Measurements from ENCODE around the gene TBC1D25. TPM values are rescaled to one million over a fixed set of nuclear protein-coding genes. Genes with fewer than 3 reads are reported as not detected.

Gene TBC1D25
- total RNA-seq, 2 experiments from 2014 or later: 7.6 to 11.2 TPM

DNA sequence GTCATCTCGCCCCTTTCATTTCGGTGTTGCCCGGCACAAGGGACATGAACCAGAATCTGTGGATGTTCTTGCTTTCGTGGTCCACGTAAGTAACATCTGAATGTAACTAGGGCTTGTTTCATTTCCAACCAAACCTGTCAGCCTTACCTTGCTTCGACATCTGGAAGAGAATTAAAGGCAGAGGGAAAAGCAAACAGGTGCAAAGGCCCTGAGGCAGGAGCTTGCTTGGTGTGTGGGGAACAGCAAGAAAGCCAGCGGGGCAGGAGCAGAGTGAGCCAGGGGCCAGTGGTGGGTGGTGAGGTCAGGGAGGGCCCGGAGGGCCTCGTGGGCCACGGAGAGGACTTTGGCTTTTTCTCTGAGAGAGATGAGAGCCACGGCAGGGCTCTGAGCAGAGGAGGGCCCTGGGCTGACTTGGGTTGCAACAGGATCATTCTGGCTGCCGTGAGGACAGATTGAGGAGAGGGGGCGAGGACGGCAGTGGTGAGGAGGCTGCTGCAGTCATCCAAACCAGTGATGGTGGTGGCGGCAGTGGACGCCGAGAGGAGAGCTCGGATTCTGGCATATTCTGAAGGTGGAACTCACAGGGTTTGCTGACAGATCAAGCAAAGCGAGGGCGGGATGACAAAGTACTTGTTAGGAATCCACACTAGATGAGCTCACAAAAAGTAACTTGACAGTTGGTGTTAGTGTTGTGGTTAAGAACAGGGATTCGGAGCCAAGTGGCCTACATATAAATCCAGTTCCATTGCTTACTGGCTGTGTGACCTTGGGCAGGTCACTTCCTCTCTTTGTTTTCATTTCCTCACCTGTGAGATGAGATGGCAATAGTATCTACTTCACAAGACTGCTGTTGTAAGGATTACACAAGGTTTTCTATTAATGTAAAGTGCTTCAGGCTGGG lies 50.9 kb downstream of the TBC1D25 start:
- H3K4me1 ChIP-seq (ENCODE audit: insufficient read depth, low read length, poor library complexity, severe bottlenecking): peaks cover 6% of the 10 kb centered on the region
- no peak for DNase-seq (ENCODE audit: low spot score)
- CTCF ChIA-PET (ENCODE audit: unreplicated experiment): no interaction called here
- H3K79me2 ChIP-seq (ENCODE audit: insufficient read depth, low read depth, low read length): no peaks in the 10 kb centered on the region
- H4K20me1 ChIP-seq (ENCODE audit: insufficient read depth, low read length): no peaks in the 10 kb centered on the region
- no TSS peak for BruUV-seq (replicated peaks)
- intact Hi-C loops (cut with micrococcal nuclease; ENCODE audit: unreplicated experiment): no loop called here
- no peak for TF ChIP-seq CTCF (conservative IDR thresholded peaks at IDR 0.05; ENCODE audit: low read length)
- no peak for TF ChIP-seq EZH2phosphoT487 (IDR thresholded peaks at IDR 0.05; ENCODE audit: borderline replicate concordance, low read depth, low read length)
- no peaks in the 10 kb centered on the region for H3K36me3 ChIP-seq (ENCODE audit: insufficient read depth, low read length)
- no peaks in the 10 kb centered on the region for H3K9me3 ChIP-seq (ENCODE audit: low read length)
- H3K27ac ChIP-seq (ENCODE audit: low read depth, low read length, poor library complexity, severe bottlenecking): no peak overlapping the region
- H3K4me3 ChIP-seq (ENCODE audit: low read depth, low read length, poor library complexity, severe bottlenecking): no peak overlapping the region
- H3K4me2 ChIP-seq (ENCODE audit: low read length): no peak overlapping the region
- POLR2A ChIA-PET: interaction anchor here (0.6 to 1.3 kb wide), 2 partner anchors 18 to 19 kb away, joined by 3 to 5 read pairs; no protein-coding TSS in a partner anchor
- no peaks in the 10 kb centered on the region for H3K9me2 ChIP-seq (ENCODE audit: insufficient read depth, low read length)
- no peak overlapping the region for H2AFZ ChIP-seq (ENCODE audit: low read length)

- no peak overlapping the region for H3K4me2 ChIP-seq (ENCODE audit: low read length)
- H3K79me2 ChIP-seq (ENCODE audit: insufficient read depth, low read depth, low read length): no peaks in the 10 kb centered on the region
- TF ChIP-seq CTCF (conservative IDR thresholded peaks at IDR 0.05; ENCODE audit: low read length): no peak
- no peak for TF ChIP-seq EZH2phosphoT487 (IDR thresholded peaks at IDR 0.05; ENCODE audit: borderline replicate concordance, low read depth, low read length)
- H3K27ac ChIP-seq (ENCODE audit: low read depth, low read length, poor library complexity, severe bottlenecking): no peak overlapping the region
- no peaks in the 10 kb centered on the region for H3K36me3 ChIP-seq (ENCODE audit: insufficient read depth, low read length)
- no peak for DNase-seq (ENCODE audit: low spot score)
- H2AFZ ChIP-seq (ENCODE audit: low read length): no peak overlapping the region
- H3K4me1 ChIP-seq (ENCODE audit: insufficient read depth, low read length, poor library complexity, severe bottlenecking): peaks cover 14% of the 10 kb centered on the region
- H3K9me3 ChIP-seq (ENCODE audit: low read length): no peaks in the 10 kb centered on the region
- no peaks in the 10 kb centered on the region for H4K20me1 ChIP-seq (ENCODE audit: insufficient read depth, low read length)
- intact Hi-C loops (cut with micrococcal nuclease; ENCODE audit: unreplicated experiment): no loop called here
- no peak overlapping the region for H3K4me3 ChIP-seq (ENCODE audit: low read depth, low read length, poor library complexity, severe bottlenecking)
- no TSS peak for BruUV-seq (replicated peaks)
- no peaks in the 10 kb centered on the region for H3K9me2 ChIP-seq (ENCODE audit: insufficient read depth, low read length)
- ChIA-PET POLR2A (interaction anchor here (0.6 to 1.3 kb wide), 2 partner anchors 18 to 19 kb away, joined by 3 to 5 read pairs; no protein-coding TSS in a partner anchor), CTCF (ENCODE audit: unreplicated experiment) (no interaction called here)
These were observed 51.8 kb downstream of the TBC1D25 start for GRCh38 chrX:48591255-48591791.

GRCh38 chrX:48592971-48593370 lies 53.5 kb downstream of the TBC1D25 start:
- H3K9me3 ChIP-seq (ENCODE audit: low read length): no peaks in the 10 kb centered on the region
- CTCF ChIA-PET (ENCODE audit: unreplicated experiment): no interaction called here
- no peaks in the 10 kb centered on the region for H4K20me1 ChIP-seq (ENCODE audit: insufficient read depth, low read length)
- POLR2A ChIA-PET: no interaction called here
- H2AFZ ChIP-seq (ENCODE audit: low read length): no peak overlapping the region
- H3K4me1 ChIP-seq (ENCODE audit: insufficient read depth, low read length, poor library complexity, severe bottlenecking): peaks cover 22% of the 10 kb centered on the region
- H3K27ac ChIP-seq (ENCODE audit: low read depth, low read length, poor library complexity, severe bottlenecking): no peak overlapping the region
- BruUV-seq (replicated peaks): no TSS peak
- TF ChIP-seq EZH2phosphoT487 (IDR thresholded peaks at IDR 0.05; ENCODE audit: borderline replicate concordance, low read depth, low read length) (no peak), CTCF (conservative IDR thresholded peaks at IDR 0.05; ENCODE audit: low read length) (no peak)
- intact Hi-C loops (cut with micrococcal nuclease; ENCODE audit: unreplicated experiment): no loop called here
- no peaks in the 10 kb centered on the region for H3K36me3 ChIP-seq (ENCODE audit: insufficient read depth, low read length)
- no peaks in the 10 kb centered on the region for H3K79me2 ChIP-seq (ENCODE audit: insufficient read depth, low read depth, low read length)
- H3K4me2 ChIP-seq (ENCODE audit: low read length): no peak overlapping the region
- no peaks in the 10 kb centered on the region for H3K9me2 ChIP-seq (ENCODE audit: insufficient read depth, low read length)
- DNase-seq (ENCODE audit: low spot score): no peak
- no peak overlapping the region for H3K4me3 ChIP-seq (ENCODE audit: low read depth, low read length, poor library complexity, severe bottlenecking)

All from OCI-LY7 (cell line).